Dermis blood vessel endothelial cell (primary cell): Measurements from ENCODE around the gene TMEM134. TPM values are rescaled to one million over a fixed set of nuclear protein-coding genes. Genes with fewer than 3 reads are reported as not detected.
"Not testable (repeated sequence)": the region's sequence is repeated elsewhere in the genome, so short reads cannot be mapped to it uniquely, and the experiment has no call there.

ENCODE experiments used
- DNase-seq: peaks from one replicate; pipeline ENCODE4 v3.0.0; 2010
- total RNA-seq: library from RNA; depleted of rRNA; stranded (reverse); fragments of >200 nt; gene quantifications from 2 replicates; pipeline ENCODE4 v1.2.3, GENCODE V29; 2014

Gene TMEM134, protein sequence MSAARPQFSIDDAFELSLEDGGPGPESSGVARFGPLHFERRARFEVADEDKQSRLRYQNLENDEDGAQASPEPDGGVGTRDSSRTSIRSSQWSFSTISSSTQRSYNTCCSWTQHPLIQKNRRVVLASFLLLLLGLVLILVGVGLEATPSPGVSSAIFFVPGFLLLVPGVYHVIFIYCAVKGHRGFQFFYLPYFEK
- total RNA-seq: 30.6 and 40.9 TPM in 2 replicates

DNA sequence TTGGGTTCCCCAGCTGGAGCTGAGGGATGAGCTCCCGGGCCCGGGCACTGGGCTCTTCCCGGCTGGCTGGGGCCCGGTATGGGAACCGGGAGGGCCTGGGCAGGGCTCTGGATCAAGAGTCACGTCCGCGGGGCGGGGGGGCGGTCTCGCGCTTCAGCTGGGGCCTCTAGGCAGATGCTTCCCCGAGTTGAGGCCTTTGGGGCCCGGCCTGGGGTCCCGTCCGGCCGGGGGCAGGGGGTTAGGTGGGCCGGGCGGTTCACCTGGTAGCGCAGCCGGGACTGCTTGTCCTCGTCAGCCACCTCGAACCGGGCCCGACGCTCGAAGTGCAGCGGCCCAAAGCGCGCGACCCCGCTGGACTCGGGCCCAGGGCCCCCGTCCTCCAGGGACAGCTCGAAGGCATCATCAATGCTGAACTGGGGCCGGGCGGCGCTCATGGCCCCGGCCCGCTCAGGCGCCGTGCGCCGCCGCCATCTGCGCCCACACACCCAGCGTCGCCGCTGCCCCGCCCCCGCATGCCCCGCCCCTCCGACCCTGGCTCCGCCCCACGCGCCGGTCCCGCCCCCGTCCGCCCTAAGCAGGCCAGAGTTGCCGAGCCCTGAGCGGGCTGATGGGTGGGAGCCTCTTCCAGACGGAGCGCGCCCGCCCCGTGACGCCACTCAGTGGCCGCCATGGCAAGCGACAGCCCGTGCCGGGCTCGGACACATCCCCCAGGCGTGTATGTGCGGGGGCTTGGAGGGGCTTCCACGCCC, at the start of gene TMEM134:
TMEM134 (minus strand) TSS at position 493 of the 749 bp plus-strand sequence; CDS start at position 434, 59 bp downstream.
- DNase-seq: peak; percentile 96

DNA sequence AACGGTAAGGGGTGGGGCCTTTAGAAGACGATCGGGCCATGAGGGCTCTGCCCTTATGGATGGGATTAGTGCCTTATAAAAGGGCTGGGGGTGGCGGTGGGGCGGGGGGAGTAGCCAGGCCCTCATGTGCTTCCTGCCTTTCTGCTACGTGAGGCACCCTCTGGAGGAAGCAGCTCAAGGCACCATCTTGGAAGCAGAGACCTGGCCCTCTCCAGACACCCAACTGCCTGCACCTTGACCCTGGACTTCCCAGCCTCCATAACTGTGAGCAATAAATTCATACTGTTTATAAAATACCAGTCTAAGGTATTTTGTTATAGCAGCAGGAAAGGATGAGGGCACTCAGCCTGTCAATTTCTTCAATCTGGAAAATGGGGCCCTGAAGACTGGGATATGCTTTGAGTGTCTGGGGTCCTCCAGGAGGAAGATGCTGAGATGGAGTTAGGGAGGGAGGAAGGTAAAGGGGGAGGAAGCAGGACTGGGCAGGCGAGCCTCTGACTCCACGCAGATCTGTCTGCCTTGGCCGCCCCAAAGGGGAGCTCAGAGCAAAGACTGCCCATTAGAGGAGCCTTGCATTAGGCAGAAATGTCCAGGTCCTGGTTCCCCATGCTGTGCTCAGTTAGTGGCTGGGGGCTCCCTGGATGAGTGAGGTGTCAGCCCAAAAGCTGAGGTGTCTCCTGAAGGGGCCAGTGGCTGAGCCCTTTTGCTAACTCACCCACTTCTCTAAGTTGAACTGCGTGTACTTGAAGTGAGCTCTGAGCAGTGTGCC, 48.9 kb upstream of the TMEM134 start:
- DNase-seq: no peak

DNA sequence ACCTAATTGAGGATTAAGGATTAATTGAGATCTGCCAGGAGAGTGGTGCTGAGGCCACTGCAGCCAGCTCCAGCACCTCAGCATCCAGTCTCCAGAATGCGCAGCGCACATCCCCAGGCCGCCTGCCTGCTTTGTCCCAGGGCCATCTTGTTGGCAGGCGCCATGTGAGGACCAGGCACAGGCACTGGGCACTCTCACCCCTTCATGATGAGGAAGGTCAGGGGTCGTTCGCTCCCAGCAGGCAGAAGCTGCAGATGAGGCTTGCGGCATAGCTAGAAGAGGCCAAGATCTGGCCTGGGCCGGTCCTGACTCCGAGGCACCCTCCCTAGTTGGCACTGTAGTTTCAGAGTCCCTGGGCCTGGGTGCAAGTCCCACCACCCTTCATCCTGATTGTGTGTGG, 47.8 kb upstream of the TMEM134 start:
- DNase-seq: no peak

DNA sequence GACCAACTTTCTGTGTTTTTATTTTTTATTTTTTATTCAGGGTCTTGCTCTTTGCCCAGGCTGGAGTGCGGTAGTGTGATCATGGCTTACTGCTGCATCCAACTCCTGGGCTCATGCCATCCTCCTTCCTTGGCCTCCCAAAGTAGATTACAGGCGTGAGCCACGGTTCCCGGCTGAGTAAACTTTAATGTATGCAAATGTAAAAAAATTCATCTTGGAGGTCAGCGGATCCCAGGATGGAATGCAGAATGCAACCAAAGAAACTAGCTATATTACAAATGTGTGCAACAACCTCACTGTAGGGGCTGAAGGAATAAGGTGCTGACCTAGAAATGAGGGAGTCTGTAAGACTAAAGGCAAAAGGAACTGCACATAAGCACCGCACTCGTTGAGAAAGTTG, 45.1 kb upstream of the TMEM134 start:
- DNase-seq: no peak

DNA sequence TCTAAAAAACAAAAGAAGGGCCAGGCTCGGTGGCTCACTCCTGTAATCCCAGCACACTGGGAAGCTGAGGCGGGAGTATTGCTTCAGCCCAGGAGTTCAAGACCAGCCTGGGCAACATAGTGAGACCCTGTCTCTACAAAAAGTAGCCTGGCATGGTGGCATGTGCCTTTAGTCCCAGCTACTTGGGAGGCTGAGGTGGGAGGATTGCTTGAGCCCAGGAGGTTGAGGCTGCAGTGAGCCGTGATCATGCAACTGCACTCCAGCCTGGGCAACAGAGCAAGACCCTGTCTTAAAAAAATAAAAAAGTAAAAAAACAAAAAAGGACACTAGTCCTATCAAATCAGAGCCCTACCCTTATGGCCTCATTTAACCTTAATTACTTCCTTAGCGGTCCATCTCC, 42.5 kb upstream of the TMEM134 start:
- not testable (repeated sequence) for DNase-seq

DNA sequence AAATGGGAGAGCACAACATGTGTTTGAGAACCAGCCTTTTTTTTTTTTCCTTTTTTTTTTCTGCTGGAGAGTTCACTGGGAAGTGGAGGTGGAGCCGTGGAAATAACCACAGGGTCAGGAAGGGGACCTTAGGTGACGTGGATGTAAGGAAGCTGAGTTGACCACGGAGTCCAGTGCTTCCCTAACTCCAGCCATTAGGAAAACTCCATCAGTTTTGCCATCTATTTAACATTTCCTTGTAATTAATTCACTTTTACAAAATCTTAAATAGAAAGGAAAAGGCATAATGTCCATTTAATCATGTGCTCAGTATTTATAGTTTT, 40.9 kb upstream of the TMEM134 start:
- DNase-seq: no peak

DNA sequence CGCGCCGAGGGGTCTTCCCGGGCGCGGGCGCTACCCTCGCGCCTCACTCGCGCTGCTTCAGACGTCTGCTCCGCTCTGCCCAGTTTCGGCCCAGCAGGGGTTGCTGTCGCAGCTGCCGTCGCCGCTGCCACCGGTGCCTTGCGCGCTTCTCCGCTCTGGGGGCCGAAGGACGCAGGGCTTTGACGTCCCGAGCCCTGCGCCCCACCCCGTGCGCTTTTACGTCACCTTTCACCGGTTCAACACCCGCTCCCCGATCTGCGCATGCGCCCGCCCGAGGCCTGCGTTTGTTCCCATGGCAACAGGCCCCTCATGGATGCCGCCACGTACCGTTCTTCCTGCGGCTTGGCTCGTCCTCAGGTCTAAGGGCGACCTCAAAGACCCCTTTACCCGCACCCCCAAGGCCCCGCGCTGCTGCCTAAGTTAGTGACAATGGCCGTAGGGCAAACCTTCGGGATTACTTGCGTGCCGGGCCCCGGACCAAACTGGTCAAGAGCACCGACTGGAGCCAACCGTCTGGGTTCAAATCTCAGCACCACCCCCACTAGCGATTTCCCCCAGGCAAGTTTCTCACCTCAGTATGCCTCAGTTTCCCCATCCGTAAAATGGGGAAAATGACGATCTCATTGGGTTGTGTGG, 39.6 kb upstream of the TMEM134 start:
- peak; percentile 98 for DNase-seq

DNA sequence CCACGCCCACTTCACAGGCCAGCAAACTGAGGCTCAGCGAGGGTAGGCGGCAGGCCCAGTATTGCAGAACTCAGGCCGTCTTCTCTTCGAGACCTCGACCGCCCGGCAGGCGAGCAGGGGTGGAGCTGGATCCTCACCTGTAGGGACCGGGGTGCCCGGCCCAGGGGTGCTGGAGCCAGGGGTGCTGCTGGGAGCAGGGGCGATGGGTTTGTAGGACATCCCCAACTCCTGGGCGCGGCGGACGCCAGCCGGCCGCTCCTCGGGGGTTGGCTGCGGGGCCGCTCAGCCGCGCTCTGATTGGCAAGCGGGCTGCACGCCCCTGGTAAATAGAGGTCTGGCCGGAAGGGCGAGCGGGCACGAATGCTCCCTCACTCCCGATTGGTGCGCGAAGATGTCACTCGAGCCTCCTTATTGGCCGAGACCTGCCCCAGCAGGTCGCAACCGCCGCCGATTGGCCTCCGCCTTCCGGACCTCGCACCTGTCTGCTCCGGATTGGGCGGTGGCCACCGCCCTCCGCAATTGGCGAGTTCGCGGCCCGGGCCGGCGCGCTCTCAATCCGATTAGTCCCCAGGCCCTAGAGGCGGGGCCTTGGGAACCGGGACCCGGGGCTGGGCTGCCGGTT, 38.9 kb upstream of the TMEM134 start, which contains the start of gene CDK2AP2:
CDK2AP2 (minus strand) TSS at position 299 of the 622 bp plus-strand sequence; CDS start at position 219, 80 bp downstream.
- DNase-seq: peak; percentile 100

DNA sequence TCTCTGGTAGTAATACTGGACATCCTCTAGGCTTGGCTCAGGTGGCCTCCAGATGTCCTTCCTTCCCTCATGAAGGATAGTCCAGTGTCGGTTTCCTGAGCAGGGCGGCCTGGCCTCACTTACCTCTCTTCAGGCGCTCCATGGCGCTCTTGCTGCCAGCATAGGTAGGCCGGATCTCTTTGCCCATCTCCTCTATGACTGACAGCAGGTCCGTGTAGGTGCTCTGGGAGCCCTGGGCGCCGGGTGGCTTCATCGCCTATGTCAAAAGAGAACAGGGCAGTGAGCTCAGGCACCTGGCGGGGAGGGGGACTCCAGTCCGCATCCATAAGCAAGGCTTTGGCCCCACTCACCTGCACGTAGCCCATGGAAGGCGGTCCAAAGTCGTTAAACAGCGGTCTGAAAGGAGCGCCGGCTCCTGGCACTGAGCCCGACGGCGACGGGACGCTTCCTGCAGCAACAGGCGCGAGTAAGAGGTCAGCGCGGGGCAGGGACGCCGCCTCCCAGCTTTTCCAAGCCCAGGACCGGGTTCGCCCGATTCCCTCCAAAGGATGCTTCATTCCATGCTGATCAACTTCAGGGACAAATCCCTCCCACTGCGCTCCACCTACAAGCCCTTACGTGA, 38.3 kb upstream of the TMEM134 start:
- DNase-seq: no peak

DNA sequence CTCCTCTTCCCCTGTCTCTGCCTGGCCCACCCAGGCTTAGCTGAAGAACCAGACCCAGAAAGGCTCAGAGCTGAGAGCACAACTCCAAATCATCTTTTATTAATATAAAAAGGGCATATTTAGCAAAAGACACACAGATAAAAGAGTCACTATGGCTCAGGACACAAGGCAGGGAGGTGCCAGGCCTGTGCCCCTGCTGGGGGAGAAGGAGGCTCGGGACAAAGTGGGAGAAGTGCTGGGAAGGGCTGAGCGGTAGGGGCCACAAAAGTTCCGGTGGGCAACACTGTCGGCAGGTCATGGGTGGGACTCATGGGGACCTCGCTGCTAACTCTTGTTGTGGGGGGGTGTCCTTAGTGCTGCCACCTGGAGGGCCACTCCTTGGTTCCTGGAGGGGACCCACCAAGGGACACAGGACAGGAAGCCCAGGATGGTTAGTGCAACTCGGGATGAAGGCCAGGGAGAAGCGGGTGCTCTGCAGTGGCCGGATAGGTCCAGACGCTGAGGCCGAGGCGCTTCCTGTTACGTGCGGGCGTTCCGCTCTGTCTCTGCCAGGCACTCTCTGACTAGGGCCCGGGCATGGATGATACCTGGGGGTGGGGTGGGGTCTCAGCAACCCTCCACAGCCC, 37.5 kb upstream of the TMEM134 start:
- DNase-seq: no peak

DNA sequence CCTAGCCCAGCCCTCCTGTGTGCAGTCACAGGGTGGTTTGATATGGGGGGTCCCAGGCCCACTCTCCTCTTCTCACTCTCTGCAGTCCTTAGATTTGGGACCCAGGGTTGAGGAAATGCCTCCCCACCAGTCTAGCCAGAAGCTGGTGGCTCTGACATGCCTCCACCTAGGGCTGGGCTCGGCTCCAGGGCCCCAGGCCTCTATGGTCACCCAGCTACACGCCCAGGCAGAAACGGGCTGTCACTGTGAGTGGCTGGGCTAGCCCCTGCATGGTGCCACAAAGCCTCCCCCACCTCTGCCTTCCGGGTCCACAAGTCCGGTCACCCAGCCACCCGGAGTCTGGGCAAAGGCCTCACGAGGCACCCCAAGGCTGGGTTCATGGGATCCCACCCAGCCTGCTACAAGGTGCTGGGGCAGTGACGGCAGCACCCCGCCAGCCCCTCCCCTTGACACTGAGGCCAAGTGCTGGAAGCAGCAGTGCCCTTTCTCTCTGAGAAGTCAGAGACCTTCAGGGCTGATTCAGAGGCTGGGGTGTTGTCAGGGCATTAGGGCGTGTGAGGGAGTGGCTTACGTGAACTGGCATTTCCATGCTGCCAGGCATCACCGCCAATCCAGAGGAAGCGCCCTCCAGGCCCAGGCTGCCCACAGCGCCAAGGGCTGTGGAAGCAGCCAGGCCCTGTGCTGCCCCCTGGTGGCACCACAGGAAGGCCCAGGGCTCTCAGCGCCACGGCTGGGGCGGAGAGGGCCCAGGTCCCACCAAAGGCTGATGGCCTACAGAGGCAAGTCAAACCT, 36.8 kb upstream of the TMEM134 start:
- peak; percentile 93 for DNase-seq

DNA sequence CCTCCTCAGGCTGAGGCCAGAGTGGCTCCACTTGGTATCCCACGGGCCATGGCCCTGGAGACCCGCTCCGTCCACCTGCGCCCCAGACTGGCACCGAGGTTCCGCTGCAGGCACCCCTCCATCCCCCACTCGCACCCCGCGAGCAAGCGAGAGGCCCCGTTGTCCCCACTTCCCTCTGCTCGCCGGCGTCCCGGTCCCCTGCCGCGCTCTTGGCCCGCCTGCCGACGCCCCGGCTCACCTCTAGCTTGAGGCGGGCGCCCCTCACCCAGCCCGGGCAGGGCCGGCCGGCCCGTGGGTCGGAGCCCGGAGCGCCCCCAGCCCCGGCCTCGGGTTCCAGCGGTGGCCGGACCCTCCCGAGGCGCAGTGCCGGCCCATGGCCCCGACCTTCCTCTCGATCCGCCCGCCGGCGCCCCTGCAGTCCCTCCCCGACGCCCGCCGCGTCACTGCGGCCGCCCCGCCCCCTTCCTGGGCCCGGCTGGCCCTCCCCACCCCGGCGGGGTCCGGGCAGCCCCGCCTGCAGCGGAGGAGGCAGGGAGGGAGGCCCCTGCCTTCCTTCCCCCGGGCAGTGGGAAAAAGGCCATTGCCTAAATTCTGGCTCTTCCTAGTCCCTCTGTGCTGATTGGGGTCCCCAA, 36.0 kb upstream of the TMEM134 start, which contains the start of gene PITPNM1:
PITPNM1 (minus strand) TSS at position 414 of the 632 bp plus-strand sequence. CDS start 1,183 bp downstream, outside the sequence.
- peak; percentile 20 for DNase-seq

DNA sequence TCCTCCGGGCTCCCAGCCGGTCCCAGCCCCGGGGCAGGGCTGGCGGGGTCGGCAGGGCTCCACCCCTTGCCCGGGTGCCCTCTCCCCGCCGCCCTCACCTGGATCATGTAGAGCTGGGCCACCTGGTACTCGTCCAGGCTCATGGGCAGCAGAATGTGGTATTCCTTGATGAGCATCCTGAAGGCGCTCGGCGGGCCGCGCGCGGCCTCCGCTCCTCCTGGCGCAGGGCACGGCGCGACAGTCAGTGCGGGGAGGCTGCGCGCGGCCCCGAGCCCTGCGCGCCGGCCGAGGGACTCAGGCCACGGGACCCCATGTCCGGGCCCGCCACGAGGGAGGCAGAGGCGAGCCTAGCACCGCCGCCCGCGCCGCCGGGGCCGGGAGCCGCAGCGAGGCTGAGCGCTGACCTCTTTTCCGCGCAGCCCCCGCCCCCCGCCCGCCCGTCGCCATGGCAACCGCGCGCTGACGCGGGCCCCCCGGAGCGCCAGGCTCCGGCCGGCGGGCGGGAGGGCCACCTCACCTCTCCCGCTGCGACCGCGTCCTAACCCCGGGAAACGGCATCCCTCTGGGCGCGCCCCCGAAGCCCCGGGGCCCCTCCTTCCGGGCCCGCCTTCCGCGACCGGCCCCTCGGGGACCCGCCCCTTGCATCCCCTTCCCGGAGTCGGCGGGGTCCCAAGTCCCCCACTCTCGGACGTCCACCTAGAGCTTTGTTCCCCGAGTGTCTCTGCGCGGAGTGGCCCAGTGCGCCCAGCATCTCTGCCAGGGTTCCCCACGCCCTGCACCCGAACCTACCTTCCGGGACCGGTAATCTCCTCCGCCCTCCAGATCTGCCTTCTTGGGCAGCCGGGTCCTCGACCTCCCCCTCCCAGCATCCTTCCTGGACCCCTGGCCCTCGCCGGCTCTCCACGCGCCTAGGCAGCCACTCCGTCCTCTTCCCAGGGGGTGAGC, 35.2 kb upstream of the TMEM134 start:
- DNase-seq: peak; percentile 24

DNA sequence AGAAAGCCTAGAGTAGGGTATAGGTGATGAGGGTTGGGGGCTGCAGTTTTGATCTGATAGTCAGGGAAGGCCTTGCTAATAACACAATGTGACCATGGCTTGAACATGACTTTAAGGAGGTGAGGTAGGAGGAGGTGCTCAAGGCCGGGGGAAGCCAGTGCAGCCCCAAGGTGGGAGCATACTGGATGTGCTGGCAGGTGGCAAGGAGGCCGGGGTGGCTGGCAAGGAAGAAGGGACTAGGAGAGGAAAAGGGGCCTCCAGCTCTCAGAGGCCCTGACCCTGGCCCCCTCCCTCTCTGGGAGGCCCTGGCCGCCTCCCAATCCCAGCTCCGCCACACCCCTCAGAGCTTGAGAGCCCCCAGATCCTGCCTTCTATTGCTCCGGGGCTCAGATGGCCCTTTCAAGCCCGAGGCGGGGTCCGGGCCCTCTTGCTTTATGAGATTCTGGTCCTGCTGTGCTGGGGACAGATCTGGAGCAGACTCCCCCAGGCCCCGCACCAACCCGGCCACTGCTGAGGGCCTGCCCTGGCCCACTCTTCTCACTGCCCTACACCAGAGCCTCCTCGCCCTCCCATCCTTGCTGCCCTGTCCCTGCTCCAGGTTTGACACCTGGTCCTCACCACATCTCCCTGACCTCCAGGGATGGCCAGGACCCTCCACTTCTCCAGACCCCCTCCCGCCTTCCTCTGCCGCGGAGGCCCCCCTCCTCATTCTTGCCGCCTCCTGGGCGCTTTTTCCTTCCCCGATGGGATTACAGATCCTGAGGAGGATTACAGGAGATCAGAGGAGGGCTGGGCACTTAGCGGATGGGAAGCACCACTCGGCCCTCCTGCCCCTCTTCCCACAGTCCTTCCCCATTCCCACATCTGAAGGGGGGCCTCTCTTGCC, 34.3 kb upstream of the TMEM134 start:
- DNase-seq: no peak

DNA sequence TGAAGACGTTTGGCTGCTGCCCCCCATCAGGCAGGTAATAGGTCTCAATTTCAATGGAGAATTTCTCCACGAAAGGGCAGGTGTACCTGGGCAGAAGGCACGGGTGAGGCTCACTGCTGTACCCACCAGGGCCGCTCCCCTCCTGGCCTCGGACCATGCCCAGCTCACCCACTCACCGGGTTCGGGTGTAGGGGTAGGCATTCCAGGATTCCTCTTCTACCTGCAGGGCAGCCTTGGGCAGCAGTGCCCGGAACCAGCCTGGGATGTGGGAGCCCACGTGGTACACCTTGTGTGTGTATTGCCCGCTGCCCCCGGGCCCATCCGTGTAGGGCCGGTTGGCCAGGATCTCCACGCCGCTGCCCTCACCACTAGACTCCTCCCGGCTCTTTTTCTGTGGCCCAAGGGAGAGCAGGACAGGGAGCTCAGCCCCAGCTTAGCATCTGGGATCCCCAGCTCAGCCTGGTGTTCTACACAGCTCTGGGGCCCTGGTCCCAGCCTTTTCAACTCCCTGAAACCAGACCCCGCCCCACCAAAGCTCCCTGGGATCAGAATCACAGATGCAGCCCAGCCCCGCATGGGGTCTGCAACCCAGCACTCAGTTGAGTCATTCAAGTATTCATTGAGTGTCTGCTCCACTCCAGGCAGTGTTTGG, 33.4 kb upstream of the TMEM134 start:
- DNase-seq: no peak

DNA sequence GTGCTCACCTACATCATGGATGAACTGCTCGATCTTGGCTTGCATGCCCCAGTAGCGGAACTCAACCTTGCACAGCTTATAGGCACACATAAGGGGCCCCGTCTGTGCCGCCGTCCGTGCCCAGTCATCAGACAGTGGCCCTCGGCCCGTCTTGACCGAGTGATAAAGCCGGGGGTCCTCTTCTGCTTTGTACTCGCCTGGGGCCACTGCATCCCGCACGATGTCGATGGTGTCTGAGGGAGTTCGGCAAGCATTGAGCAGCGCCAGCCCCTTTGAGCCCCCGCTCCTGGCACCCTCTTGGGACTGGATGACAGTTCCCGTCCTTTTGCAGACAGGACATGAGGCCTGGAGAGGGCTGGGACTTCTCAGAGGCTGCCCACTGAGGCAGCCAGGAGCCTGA, 32.8 kb upstream of the TMEM134 start:
- no peak for DNase-seq
